IPS-18c (cell line): Measurements from ENCODE around the gene IL1RL2.

Experiments used
- H3K4me3 ChIP-seq: 2 replicates; pipeline ENCODE4 v1.7.0; 2013; ENCODE audit warnings: low read depth, mild to moderate bottlenecking, low read length, moderate library complexity; ENCODE audit not compliant: insufficient read depth
- H3K9me3 ChIP-seq: one replicate; pipeline ENCODE4 v1.6.1; 2013; ENCODE audit warnings: mild to moderate bottlenecking, low read length, moderate library complexity; ENCODE audit not compliant: control insufficient read depth, insufficient read depth

The IL1RL2 gene

DNA sequence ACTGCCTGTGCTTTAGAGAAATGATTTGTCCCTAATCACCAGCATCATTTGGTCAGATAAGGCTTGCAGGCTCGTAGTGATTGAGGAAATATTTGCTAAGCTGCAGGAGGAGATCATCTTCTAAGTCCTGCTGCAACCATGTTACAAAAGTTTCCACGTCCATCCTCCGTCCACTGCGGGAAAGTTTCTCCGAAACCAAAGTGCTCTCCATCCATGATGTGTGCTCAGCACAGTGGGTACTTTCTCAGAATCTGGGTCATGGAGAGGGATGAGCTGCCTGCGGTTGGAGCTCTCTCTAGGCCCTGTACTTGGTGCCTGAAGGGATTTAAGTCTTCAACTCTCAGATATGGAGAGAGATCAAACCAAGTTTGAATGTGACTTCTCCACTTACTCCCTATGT lies 39.3 kb downstream of the IL1RL2 start:
- H3K4me3 ChIP-seq = no peak overlapping the region

DNA sequence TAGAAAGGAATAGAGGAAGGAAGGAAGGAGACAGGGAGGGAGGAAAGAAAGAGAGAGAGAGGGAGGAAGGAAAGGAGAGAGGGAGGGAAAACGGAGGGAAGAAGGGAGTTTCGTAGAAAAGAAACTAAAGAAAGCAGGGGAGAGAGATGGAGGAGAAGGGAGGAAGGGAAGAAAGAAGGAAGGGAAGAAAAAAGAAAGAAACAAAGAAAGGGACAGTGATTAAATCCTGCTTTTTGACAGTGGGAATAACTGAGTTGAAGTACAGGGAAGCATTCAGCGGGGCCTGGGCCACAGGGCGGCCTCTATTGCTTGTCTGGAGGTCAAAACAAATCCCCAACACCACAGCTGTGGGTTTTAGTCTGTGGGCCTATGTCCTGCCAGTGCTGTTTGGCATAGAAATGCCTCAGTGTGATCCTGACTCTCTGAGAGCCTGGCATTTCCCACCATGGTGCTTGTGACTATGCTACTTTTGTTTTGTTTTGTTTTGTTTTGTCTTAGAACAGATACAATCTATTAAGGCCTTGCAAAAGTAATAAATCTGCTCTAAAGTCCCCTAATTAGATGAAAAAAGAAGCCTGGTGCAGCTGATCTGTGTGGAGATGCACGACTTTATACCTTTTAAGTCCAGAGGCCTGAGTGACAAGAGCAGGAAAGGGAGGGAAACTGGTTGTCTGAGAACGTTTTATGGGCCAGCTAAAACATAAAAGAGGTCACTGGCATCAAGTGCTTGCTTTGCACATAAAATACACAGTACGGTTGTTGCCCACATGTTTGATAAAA lies 40.0 kb downstream of the IL1RL2 start:
- H3K9me3 ChIP-seq = no peaks in the 10 kb centered on the region
- H3K4me3 ChIP-seq = no peak overlapping the region

More for the DNA sequence above, 39.3 kb downstream of the IL1RL2 start:
- H3K9me3 ChIP-seq = no peaks in the 10 kb centered on the region

DNA sequence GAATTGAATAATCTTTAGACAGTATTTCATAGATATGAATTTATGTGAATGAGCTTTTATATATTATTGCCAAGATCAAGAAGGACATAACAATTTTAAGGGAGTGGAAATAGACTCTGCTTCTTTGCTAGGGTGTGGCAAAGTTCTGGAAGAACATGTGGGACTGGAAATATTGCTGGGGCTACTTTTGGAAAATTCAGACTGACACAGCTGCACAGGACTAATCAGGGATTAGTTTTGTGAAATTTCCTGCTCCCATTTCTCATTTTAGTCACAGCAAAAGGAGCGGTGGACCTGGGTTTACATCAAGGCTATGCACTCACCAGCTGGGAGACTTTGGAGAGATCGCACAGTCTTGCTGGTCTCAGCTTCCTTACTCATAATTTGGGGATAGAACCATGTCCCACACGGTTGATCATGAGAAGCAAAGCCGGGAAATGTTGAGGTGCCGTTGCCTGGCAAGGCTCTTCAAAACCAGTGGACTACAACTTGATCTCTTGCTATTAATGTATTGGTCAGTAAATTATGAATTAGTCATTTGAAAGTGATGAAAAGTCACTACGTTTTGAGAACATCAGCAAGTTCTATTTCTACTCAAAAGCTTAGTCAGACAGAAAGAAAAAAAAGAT lies 42.4 kb downstream of the IL1RL2 start:
- H3K4me3 ChIP-seq = no peak overlapping the region
- no peaks in the 10 kb centered on the region for H3K9me3 ChIP-seq

DNA sequence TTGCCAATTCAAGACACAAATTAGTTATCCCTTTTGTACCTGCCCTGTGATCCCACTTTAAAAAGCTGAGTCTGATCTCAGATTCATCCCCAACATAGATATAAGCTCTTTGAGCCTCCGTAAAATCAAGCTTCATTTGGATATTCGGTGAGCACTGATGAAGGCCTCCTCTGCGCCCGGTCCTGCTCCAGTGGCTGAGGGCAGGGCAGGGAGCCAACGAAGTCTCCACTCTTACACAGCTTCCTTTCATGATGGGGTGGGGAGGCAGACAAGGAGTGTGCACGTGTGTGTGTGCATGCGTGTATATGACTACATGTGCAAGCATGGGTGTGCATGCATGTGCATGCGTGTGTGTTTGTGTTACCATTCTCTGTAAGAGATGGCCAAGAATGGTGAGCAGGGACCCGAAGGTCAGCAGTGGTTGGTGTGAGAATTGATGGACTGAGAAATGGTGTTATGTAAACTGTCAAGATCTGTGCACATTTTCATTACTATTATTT lies 43.6 kb downstream of the IL1RL2 start:
- H3K4me3 ChIP-seq = no peak overlapping the region
- H3K9me3 ChIP-seq = no peaks in the 10 kb centered on the region

DNA sequence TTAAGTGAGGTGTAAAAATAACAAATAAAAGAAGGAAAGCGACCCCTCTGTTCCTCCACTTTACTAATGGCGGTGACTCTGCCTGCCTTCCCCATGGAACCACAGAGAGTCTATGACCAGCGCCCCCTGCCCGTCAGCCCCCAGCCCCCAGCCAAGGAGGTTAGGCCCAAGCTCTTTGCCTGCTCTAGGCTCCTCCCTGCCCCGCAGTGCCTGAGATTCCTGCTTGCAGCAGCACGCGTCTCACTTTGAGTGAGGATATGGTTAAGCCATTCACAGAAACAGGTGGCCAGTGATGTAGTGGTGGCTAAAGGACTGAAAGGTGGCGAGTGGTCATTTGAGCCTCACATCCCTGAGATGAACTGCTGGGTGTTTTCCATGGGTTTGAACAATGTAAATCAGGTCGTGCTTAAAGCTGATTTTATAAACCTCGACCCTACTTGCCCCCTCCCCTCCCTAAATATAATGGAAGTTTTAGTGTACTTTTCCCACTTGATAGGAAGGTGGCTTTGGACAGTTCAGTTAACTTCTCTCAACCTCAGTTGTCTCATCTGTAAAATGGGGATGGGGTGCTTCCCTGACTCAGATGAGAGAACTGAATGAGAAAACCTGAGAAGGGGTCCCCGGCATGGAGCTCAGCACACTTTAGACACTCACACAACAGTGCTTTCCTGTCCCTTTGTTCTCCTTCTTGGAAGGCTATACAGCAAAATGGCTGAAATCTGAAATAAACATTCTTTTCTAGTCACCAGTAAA lies 46.5 kb downstream of the IL1RL2 start:
- Histone ChIP-seq H3K9me3 (no peaks in the 10 kb centered on the region), H3K4me3 (no peak overlapping the region)

DNA sequence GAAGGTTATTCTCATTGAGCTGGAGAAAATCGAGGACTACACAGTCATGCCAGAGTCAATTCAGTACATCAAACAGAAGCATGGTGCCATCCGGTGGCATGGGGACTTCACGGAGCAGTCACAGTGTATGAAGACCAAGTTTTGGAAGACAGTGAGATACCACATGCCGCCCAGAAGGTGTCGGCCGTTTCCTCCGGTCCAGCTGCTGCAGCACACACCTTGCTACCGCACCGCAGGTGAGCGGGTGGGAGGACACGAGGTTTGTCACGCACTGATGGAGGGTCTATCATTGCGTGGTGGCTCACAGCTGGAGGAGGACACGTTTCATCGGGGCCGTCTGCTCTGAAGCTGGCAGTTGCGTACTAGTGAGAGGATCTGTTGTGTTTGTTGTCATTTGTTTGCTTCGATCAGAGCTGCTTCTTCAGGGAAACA lies 48.2 kb downstream of the IL1RL2 start:
- Histone ChIP-seq H3K9me3 (no peaks in the 10 kb centered on the region), H3K4me3 (no peak overlapping the region)

DNA sequence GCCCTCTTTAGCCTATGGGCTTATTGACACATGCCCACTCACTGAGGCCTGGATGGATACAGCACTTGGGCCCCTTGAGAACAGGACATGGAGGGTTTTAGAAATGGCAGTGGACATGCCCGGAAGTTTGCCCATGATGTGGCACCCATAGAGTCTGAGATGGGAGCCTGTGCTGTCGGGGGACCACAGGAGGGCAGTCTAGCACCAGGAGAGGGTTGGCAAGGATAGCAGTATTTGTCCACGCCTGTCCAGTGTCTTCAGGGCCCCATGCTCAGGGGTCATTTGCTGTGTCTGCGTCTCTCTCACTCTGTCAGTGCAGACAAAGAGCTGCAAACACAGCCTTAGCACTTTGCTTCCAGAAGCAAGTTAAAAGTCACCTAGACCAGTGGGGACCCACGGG lies 48.7 kb downstream of the IL1RL2 start:
- no peak overlapping the region for H3K4me3 ChIP-seq

DNA sequence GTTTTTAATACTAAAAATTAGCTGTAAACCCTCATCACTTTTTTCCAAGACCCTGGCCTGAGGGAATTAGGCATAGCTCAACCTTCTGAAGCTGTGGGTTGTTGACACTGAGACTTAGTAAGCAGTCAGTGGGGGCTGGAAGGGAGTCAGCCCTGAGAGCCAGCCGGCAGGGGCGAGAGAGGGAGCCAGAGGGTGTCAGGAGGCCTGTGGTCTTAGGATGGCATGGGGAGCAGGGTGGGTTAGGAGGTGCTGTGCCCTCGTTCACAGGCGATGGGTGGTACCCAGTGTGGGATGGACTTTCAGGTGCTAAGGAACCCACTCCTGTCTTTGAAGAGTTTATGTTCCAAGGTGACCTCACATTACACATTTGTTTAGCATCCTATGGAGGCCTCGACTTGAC lies 49.3 kb downstream of the IL1RL2 start:
- Histone ChIP-seq H3K4me3 (no peak overlapping the region), H3K9me3 (no peaks in the 10 kb centered on the region)

More for the DNA sequence above, 48.7 kb downstream of the IL1RL2 start:
- H3K9me3 ChIP-seq = no peaks in the 10 kb centered on the region

DNA sequence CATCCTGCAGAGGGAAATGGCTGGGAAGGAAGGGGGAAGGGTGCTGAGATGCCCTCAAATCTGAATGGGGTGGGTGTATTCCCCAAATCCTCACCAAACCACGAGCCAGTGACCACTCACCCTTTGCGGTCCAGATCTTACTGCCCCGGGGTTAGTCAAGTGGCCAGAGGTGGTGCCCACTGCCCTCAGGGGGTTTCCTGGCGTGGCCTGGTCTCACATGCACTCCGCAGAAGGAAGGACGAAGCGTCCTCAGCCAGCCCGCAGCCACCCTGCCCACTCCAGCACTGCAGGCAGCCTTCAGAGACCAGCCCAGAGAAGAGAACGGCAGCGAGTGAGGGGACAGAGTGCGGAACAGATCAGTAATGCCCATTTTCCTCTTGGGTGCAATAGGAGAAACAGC lies 50.4 kb downstream of the IL1RL2 start:
- no peak overlapping the region for H3K4me3 ChIP-seq
- H3K9me3 ChIP-seq = no peaks in the 10 kb centered on the region

DNA sequence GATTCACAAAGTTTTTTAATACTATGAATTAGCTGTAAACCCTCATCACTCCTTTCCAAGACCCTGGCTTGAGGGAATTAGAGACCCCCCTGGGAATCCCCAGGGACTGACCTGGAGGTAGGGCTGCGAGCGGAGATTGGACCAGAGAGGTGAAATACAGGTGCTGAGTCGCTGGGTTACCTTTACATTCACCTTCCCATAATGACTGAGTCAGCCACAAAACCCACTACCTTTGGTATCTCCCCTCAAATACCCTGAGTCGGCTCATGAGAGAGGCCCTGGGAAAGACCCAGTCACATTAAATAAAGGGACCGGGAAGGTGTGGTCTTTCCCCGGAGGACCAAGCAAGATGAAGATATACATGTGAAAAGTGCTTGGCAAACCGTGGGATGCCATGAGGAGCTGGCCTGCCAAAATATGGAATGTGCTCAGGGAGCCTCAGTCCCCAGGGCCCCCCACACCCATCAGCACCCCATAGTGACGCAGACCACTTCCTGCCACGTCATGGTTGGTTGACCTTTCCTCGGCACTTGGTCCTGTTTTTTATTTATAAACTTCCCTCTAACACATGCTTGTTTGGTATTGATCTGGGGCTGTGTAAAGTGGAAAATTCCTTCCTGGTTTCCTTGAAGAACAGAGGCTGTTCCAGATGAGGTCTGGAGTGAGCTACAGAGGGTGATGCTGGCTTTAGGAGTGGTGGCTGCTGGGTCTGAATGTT lies 51.4 kb downstream of the IL1RL2 start:
- no peak overlapping the region for H3K4me3 ChIP-seq
- no peaks in the 10 kb centered on the region for H3K9me3 ChIP-seq

DNA sequence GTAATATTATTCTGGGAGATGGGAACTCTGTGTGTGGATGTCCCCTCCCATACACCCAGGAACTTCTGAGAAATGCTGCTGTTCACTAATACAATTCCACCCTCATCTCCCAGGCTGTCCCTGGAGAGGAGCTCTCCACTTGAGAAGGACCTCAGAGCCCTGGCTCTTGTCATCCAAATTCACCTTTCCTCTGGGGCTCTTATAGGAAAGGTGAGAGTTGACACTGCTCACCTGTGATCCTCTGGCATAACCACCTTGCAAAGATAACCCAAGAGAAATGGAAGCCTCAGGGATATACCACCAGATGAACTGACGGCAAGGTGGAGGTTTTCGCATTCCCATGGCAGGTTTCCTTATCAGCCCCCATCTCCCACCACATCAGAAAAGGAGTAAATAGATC lies 52.0 kb downstream of the IL1RL2 start:
- Histone ChIP-seq H3K9me3 (no peaks in the 10 kb centered on the region), H3K4me3 (no peak overlapping the region)

DNA sequence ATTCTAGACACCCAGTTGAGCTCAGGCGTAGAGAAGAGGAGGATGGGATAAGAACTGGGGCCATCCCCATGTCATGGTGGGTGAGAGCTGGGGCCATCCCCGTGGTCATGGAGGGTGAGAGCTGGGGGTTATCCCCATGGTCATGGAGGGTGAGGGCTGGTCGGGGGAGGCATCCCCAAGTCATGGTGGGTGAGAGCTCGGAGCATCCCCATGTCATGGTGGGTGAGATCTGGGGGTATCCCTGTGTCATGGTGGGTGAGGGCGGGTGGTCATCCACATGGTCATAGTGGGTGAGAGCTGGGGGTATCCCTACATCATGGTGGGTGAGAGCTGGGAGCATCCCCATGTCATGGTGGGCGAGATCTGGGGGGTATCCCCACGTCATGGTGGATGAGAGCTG lies 52.5 kb downstream of the IL1RL2 start:
- H3K9me3 ChIP-seq = no peaks in the 10 kb centered on the region
- H3K4me3 ChIP-seq = no peak overlapping the region

DNA sequence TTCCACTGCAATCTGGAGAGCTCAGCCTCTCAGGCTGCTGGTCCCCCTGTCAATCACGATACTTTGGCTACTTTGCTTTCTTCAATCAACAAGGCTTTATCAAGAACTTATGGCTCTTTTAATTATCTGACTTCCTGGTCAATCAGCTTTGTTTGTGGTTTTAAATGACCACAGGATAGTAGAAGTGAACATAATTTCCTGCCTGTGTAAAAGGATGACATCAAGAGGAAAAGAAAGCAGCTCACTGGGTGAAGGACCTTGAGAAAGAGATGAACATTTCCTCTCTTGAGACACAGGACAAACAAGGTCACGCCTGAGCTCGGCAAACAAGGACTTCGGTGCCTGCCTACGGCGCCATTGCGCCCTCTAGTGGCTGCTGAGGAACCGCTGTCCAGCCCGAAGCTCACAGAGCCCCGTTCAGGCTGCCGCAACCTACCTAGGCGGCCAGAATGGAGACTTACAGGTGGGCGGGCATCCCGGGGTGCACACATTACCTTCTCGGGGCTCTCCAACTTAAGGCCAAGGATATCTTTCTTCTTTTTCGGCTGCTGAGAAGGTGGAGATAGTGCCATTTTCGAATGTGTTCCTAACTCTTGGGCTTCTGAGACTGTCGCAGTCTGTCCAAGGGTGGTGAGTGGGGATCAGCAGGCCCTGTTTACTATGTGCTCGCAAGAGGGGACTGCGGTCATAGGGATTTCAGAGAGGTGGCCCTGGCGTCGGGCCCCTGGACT lies 54.0 kb downstream of the IL1RL2 start:
- no peak overlapping the region for H3K4me3 ChIP-seq

DNA sequence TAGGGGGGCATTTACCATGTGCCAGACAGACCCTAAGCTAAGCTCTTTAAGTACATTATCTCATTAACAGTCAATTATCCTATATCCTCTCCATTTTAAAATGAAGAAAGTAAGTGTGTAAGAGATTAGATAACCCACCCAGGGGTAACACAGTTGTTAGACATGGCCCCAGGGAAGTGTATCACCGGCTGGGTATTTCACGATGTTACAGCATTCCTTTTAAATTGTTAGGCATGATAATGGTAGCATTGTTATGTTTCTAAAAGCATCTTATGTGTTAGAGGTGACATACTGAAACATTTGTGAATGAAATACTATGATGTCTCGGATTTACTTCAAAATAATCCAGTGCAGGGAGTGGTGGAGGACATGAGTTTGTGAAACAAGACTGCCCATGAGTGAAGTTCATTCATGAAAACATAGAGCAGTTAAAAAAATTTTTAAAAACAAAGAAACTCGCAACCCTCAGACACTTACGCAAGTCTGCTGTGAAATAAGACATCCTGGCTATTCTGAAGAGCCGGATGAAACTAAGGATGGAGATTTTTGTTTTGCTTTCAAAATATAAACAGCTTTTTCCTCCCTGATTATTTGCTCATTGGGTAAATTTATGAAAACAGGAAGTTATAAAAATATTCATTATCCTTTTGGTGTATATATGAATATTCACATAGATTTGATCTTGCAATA lies 54.9 kb downstream of the IL1RL2 start:
- Histone ChIP-seq H3K9me3 (no peaks in the 10 kb centered on the region), H3K4me3 (no peak overlapping the region)

More for the DNA sequence above, 54.0 kb downstream of the IL1RL2 start:
- no peaks in the 10 kb centered on the region for H3K9me3 ChIP-seq

DNA sequence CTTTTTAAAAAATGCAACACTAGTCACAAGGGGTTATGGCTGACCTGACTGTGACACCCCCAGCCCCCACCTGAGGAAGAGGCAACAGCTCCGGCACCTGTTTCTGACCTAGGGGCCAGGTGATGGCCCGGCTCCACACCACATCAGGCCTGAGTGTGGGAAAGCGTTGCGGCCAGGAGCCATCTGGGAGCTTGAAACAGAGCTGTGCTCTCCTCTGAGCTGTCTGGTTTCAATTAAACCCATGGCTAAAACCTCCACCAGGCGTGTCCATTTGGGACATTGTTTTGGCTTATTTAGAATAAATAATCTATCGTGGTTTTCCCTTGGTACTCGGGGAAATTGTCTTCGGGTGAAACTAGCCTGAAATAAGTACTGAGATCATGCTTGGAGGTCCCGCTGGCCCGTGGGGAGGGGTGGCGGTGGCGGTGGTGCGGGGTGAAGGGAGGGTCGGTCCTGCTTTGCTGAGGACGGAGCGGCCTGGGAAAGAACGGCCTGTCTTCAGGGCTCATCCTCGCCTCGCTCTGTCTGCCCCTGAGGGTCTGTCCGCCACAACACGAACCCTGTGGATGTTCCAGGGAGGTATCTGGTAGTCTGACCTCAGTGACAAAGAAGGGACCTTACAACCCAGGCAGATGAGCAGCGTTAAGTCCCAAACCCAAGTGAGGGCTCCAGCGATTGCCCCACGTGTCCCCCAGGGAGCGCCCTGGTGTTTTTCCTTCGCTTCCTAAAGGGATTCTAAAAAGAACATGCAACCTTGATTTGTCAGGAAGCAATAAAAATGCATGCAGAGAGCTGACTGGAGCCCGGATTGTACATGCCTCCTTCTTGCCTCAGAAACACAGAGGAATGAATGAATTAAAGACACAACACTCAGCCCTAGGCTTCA lies 58.7 kb downstream of the IL1RL2 start:
- Histone ChIP-seq H3K9me3 (no peaks in the 10 kb centered on the region), H3K4me3 (no peak overlapping the region)
